NCI-H187 treated with DMSO at 0.1 percent for 48 hours (cell line): ENCODE results near the gene ANKS6.
"Not testable (repeated sequence)": the region's sequence is repeated elsewhere in the genome, so short reads cannot be mapped to it uniquely, and the experiment has no call there.

Experiments
- DNase-seq: peaks from one replicate; lab custom pipeline; 2025; lab: John Stamatoyannopoulos, UW

ANKS6 gene

DNA sequence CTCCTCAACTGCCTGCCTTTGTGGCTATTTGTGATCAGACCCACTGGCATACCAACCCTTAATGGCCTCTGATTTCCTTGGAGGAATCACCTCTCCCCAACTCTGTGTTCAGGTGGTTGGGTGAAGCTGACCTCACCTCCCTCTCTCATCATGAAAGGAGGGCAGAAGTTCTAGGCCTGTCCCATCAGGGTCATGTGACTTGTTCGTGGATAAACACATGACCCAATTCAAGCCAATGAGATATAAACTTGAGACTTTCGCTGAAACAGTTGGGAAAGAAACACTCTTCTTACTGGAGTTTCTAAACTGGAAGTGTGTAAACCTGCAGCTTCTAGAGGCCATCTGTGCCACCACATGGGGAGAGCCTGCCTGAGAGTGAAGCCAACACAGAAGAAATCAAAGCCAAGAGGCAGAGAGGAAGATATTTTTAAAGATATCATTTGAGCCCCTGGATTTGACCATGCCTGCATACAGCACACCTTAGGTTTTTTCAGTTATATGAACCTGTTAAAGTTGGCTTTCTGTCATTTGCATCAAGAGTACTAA lies 93.4 kb downstream of the ANKS6 start:
- no peak for DNase-seq

DNA sequence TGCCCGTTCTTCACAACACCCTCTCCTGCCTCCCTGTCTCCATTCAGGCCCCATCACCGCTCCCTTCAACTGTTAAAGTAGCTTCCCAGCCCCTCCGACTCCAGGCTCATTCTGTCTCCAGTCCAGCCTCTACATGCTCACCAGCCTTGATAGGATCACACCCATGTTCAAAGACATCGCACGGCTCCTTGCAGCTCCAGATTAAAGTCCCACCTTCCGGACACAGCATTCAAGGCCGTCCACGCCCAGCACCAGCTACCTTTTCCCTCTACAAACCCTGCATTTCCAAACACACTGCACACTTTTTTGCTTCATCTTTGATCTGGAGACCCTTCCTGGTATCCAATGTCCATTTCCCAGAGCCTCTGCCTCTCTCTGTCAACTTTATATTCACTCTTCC lies 94.0 kb downstream of the ANKS6 start:
- DNase-seq, result no peak

DNA sequence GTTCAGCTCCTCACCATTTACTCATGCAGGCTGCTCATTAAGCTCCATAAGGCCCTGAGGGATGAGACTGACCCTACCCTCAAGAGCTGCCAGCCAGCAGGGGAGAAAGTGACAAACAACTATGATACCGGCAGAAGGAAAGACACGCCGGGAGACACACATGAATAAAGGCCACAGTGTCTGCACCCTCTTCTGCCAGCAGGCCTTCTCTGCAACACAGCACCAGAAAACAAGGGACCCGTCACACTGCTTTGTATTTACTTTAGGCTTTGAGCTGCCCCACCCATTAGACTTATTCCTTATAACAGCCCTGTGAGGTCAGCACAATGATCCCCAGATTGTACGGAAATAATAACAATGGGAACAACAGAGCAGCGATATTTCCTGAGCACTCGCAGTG lies 94.8 kb downstream of the ANKS6 start:
- no peak for DNase-seq

DNA sequence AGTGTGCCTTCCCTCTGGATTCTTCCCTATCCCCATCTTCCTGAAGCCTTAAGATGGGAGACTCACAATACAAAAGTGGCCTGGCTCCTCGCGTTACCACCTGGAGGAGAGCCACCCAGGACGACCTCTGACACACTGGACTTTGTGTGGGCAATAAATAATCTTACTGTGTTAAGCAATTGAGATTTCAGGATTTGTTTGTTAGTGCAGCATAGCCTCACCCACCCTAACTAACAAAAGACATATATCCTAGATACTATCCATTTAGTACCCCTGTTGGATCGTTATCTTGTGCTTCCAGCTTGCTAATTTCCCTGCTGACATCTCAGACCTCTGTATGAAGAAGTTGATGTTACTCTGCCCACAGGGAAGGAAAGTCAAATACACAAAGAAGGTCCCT lies 95.6 kb downstream of the ANKS6 start:
- no peak for DNase-seq

DNA sequence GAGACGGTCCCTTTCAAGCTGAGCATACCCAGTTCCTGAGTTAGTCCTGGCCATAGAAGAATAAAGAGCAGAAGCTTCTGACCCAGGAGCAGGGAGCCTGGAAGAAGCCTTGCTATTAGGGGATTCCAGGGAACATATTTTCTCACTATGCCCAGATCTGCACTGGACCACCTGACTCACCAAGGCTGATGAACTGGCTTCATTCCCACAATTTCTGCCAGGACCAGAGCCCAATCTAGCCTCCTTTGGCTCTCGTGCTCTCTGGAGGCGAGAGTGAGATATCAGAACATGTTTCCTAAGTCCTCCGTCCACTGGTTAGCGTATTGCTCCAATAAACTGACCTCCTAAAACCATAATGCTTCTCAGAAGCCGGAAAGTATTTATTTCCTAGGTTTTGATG lies 97.5 kb downstream of the ANKS6 start:
- no peak for DNase-seq

DNA sequence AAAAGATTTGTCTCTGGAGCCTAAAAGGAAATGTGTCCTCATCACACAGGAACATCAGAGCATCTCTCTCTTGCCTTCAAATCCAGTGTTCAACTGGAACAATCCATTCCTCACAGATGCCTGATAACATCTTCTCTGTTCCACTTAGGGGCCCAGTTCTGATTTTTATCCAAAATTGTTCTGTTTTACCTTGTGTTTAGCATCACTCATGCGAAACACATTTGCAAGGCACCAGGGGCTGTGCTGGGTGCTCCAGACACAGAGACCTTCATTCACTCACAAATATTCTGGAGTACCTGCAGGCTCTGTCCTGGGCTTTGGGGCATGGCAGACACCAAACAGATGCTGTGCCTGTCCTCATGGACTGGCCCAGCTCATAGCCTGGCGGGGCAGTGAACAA lies 101.4 kb downstream of the ANKS6 start:
- no peak for DNase-seq

DNA sequence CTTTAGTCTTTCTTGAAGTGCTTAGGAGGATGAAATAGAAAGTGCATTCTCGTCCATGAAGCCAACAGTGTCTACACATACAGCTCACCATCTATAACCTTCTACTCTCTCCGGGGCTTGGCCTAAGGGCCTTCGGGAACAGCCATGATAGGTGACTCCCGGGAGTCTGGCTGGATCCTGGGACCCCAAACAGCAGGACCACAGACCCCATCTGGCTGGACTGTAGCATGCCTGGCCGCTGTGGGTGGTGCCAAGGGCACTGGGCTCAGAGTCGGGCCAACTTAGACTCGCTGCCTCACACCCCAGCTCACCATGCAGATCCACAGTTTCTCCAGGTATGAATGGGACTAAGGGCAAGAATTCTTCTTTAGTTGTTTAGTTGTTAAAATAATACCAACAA lies 104.0 kb downstream of the ANKS6 start:
- DNase-seq, result no peak

DNA sequence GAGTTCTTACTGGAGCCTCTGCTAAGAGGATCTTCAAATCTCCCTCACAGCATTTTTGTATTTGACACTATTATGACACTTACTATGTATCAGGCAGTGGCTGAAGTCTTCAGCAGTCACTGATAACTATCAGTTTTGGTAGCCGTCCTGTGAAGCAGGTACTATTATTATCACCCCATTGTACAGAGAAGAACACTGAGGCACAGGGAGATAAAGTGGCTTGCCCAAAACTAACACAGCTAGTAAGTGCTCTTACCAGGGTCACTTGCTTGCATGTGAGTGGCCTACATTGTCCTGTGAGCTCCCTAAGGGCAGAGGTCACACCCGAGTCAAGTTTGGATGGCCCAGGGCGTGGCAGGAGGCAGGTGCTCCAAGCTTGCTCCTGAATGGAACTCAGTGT lies 104.5 kb downstream of the ANKS6 start:
- DNase-seq, result no peak

DNA sequence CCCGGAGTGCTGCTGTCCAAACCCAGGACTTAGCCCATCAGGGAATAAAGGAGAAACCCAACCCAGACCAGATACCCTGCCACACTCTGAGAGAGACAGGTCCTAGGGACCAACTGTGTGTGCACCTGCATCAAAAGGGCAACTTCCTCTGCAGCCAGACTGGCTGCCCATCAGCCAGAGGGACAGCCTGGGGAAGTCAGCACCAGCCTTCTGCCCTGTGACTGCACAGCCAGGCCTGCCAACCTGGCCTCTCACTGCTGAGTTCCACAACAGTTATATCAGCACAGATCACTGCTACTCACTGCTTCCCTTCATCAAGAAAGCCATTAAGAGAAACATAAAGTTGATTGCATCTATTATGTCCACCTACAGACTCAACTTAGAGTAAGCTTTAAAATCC lies 105.7 kb downstream of the ANKS6 start:
- no peak for DNase-seq

DNA sequence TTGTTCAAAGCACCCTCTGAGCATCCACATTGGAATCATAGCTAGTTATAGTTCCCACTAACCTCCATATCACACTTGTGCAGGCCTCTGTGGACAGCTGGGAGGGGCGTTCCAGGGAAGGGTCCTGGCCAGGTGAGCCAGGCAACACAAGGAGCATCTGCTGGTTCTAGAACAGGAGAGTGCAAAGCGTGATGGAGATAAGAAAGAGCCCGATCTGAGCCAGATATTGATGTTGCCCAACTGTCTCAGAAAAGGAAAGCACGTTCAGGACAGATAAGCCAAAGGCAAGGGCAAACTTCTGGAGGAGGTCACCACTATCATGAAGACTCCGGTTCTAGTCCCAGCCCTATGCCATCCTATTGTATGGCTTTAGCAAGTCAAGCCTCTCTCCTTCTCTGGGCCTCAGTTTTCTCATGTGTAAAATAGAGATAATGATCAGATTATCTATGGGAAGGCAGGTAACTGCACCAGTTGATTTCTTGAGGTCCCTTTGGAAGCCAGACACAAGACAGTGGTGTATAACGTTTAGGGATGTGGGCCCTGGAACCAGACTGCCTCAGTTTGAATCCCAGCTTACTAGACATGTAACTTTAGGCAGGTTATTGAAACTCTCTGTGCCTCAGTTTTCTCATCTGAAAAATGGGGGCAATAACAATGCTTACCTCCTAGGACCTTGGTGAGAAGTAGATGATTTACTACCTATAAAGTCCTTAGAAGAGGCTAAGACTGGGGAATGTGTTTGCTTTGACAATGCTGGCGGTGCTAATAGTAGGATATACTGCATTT lies 107.5 kb downstream of the ANKS6 start:
- no peak for DNase-seq

DNA sequence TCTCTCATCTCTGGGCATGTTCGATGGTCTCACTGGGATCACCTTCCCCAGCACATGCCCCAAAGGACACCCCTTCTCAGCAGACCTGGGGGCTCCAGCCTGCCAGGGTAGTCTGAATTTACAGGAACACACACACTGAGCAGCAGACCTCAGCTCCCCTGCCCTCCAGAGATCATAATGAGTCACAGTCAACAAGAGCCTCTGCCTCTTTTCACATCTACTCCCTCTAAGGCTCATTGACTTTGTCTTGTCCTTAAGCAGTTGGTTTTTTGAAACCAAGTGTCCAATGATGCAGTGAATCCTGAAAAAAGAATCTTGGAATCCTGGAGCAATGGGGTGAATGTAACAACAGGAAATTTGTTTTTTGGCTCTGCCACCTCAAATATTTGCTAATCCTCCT lies 108.4 kb downstream of the ANKS6 start:
- no peak for DNase-seq

DNA sequence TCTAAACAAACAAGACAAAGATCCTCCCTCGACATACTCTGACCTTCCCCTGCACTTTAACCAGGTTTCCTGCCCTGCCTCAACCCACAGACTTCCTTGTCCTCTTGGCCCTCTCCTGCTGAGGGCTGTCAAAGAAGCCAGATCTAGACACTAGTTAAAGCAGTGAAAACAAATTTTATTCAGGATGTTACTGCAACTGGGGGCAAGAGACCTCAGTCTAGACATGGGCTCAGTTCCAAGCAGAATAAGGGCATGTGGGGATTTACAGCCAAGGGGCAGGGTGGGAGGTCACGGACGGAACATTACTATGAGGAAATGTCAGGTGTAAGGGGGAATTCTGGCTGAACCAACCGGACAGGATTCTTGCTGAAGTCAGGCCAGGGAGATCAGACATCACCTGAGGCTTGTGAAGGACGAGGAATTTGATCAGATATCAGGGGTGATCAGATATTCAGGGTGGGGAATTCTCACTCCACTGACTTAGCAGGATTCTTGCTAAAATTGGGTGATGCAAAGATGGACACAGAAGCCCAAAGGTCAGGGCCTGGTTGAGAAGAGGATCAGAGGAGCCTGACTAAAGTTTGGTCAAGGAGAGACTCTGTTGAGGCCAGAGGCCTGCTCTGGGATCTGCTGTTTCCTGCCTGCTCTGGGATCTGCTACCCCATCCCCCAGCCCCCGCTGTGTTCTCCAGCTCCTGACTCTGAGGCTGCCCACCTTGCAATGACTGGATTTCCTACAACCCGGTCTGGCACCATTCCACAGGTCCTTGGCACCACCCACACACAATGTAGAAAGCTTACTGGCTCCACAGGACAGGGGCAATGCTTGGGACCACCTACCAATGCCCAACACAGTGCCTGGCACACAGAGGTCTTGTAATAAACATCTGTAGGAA lies 109.1 kb downstream of the ANKS6 start:
- no peak for DNase-seq

DNA sequence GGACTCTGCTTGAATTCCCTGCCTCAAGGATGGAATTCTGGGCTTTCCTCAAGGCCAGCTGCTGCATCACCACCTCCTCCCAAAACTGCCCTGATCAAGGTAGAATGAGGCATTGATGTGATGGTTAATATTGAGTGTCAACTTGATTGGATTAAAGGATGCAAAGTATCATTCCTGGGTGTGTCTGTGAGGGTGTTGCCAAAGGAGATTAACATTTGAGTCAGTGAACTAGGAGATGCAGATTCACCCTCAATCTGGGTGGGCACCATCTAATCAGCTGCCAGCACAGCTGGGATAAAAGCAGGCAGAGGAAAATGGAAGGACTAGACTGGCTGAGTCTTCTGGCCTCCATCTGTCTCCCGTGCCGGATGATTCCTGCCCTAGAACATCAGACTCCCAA lies 111.5 kb downstream of the ANKS6 start:
- not testable (repeated sequence) for DNase-seq
